ENCODE results near the gene CGNL1.
A peak's percentile ranks its signal among the peaks of the same experiment; 100 is the strongest.

CGNL1 gene

DNA sequence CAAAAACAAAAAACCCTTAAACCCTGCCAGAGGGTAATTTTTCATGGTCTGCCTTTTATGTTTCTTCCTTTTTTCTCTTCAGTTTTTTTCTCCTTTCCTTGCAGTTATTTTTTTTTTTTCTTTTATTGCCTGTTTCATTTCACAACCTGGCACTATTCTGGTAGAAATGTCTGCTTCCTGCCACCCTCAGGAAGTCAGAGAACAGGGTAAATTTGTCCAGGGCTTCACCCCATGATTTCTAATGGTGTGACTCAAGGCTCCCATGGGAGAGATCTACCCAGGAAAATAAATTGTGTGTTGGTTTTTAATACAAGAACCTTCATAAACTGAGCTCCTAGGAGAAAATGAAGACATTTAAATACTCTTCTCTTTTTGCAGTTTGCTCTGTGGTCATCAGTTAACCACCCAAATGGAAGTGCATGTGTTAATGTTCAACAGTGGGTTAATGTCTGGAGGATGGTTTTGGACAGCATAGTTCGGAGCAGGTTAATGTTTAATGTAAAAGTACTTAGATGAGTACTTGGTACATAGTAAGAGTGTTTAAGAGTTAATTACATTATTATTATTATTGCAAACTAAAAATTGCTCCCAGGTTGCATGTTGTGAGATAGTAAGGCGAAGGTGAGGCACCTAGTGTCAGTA is 45.9 kb downstream of the CGNL1 start:
- no peak for DNase-seq
- Mint-ChIP-seq H3K4me1 (no peaks in the 10 kb centered on the region), H3K27ac (no peak overlapping the region), H3K4me3 (no peak overlapping the region), H3K27me3 (peaks cover 16% of the 10 kb centered on the region), H3K9me3 (no peaks in the 10 kb centered on the region)
- no peak for ATAC-seq

DNA sequence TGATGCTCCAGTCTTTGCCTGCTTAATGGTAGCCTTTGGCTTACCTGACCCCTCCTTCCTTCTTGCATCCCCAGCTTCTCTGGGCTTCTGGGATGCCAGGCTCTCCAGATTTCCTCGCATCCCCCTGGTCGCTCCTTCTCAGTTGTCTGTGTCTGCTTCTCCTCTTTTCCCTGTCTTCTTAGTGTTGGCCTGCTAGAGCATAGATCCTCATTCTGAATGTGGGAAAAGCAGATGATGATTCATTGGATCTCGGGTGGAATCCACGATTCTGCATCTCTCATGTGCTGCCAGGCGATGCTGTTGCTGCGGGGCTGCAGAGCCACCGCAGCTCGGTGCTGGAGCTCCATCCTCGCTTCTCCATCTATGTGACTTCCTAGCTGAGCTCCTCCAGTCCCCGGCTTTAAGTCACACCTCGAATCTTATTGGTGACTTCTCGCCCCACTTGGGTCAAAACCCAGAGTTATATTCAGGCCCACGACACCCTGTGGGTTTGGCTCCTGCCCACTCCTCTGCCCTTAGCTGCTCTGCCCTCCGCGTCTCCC is 47.4 kb downstream of the CGNL1 start:
- Mint-ChIP-seq H3K27ac (no peak overlapping the region), H3K27me3 (peaks cover 16% of the 10 kb centered on the region), H3K4me1 (no peaks in the 10 kb centered on the region), H3K4me3 (no peak overlapping the region), H3K9me3 (no peaks in the 10 kb centered on the region)
- ATAC-seq (no peak), DNase-seq (no peak)

DNA sequence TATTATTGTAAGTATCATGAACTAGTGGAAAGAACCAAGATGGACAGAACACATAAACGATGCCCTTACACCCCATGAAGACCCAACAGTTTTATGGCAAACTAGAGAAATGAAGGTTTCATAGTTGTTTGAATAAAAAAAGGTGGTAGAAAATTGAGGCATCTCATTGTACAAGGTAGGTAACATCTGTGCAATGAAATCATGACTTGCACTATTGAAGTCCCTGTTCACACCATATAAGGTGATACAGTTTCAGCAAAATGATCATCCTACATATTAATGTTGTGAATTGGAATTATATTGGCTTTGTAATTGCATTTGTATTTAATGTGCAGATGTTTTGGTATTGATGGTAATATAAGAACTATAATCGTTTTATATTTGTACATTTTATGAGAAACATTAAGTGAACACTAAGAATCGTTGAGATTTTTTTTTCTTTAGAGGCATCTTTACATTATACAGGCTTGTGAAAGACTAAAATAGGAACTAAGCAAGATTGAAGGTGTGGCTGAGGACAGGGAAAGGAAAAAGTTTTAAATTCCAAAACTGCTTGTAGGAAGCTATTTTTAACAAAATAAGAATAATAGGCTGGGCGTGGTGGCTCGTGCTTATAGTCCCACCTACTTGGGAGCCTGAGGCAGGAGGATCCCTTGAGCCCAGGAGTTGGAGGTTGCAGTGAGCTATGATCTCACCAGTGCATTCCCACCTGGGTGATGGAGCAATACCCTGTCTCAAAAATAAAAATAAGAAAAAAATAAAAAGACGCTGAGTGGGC is 48.5 kb downstream of the CGNL1 start:
- DNase-seq (no peak), ATAC-seq (no peak)
- H3K27me3 Mint-ChIP-seq: peaks cover 16% of the 10 kb centered on the region
- H3K4me1 Mint-ChIP-seq: no peaks in the 10 kb centered on the region
- H3K9me3 Mint-ChIP-seq: no peaks in the 10 kb centered on the region
- peak overlapping the region in 1 of 2 donors; percentile 50 for H3K27ac Mint-ChIP-seq
- no peak overlapping the region for H3K4me3 Mint-ChIP-seq

DNA sequence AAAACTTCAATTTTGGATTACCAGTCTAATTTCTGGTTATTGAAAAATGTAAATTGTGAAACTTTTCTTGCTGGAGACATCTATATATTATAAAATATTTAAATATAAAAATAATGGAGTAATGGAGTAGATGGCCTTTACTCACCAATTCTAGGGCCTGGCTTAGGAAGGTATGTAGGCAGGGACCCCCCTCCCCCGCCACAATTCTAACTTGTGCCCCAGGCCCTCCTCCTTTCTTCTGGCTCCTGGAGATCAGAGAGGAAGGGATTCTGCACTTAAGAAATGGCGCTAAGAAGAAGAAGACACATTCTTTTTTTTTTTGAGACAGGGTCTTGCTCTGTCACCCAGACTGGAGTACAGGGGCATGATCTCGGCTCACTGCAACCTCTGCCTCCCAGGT is 49.5 kb downstream of the CGNL1 start:
- H3K9me3 Mint-ChIP-seq: no peaks in the 10 kb centered on the region
- no peak for DNase-seq
- no peak for ATAC-seq
- H3K27ac Mint-ChIP-seq: no peak overlapping the region
- no peaks in the 10 kb centered on the region for H3K4me1 Mint-ChIP-seq
- H3K4me3 Mint-ChIP-seq: no peak overlapping the region
- H3K27me3 Mint-ChIP-seq: peaks cover 16% of the 10 kb centered on the region

GRCh38 chr15:57427367-57427821 is 51.1 kb downstream of the CGNL1 start:
- H3K4me1 Mint-ChIP-seq: no peaks in the 10 kb centered on the region

DNA sequence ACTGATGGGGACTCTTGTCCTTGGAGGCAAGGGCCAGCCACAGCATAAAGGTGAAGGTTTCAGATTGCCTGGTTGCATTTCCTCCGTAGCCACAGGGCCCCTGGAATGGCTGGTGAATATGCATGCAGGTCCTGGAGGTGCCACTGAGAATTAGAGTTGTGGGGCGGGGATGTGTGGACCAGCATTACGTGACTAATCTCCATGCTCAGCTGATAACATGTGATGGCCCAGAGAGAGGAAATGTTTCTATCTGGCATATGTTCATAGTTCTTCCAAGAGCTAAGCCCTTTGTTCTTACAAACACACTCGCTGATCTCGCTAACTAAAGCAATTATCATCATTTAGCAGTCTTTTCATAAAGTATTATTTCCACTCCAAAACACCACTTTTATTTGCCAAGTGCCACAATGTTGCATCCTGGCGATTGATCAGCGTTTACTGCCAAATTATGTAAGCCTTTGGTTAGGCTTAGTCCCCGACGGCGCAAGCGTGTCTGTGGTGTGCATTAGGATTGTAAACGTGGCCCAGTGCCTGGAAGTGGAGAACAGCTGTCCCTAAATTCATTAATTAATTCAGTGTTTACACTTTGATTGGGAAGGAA is 55.9 kb downstream of the CGNL1 start:
- Mint-ChIP-seq H3K27me3 (peaks cover 16% of the 10 kb centered on the region), H3K27ac (no peak overlapping the region), H3K4me3 (no peak overlapping the region), H3K4me1 (no peaks in the 10 kb centered on the region), H3K9me3 (no peaks in the 10 kb centered on the region)
- DNase-seq: no peak
- ATAC-seq: no peak

More at GRCh38 chr15:57427367-57427821, 51.1 kb downstream of the CGNL1 start:
- Mint-ChIP-seq H3K27ac (no peak overlapping the region), H3K9me3 (no peaks in the 10 kb centered on the region), H3K4me3 (no peak overlapping the region), H3K27me3 (peaks cover 16% of the 10 kb centered on the region)
- DNase-seq (no peak), ATAC-seq (no peak)

GRCh38 chr15:57436166-57436565 is 59.9 kb downstream of the CGNL1 start:
- no peak overlapping the region for H3K4me3 Mint-ChIP-seq
- peaks cover 24% of the 10 kb centered on the region for H3K27me3 Mint-ChIP-seq
- DNase-seq: no peak
- no peak for ATAC-seq
- no peaks in the 10 kb centered on the region for H3K9me3 Mint-ChIP-seq
- no peak overlapping the region for H3K27ac Mint-ChIP-seq
- H3K4me1 Mint-ChIP-seq: no peaks in the 10 kb centered on the region

DNA sequence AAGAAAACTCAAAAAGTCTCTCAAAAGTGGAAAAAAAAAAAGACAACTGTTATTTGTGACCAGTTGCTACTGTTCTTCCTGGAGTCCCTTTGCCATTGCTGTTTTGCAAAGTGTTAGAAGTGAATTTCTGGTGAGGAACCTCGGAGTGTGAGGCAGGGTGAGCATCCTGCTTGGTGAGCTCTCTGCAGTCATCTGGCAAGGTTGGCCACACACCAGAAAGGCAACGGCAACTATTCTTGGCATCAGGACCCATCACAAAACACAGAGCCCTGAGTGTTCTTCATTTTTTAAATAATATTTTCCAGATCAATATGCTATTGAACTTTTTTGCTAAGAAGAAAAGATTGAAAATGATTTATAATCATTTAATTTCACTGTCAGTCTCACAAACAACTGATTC is 60.7 kb downstream of the CGNL1 start:
- Mint-ChIP-seq H3K27me3 (peaks cover 24% of the 10 kb centered on the region), H3K27ac (no peak overlapping the region), H3K4me1 (no peaks in the 10 kb centered on the region), H3K9me3 (no peaks in the 10 kb centered on the region), H3K4me3 (no peak overlapping the region)
- no peak for ATAC-seq
- DNase-seq: no peak

- Mint-ChIP-seq H3K4me1 (no peaks in the 10 kb centered on the region), H3K9me3 (no peaks in the 10 kb centered on the region), H3K27ac (no peak overlapping the region), H3K27me3 (peaks cover 24% of the 10 kb centered on the region), H3K4me3 (no peak overlapping the region)
- DNase-seq: no peak
- ATAC-seq: no peak
Measured at GRCh38 chr15:57437564-57437963, 61.3 kb downstream of the CGNL1 start.

DNA sequence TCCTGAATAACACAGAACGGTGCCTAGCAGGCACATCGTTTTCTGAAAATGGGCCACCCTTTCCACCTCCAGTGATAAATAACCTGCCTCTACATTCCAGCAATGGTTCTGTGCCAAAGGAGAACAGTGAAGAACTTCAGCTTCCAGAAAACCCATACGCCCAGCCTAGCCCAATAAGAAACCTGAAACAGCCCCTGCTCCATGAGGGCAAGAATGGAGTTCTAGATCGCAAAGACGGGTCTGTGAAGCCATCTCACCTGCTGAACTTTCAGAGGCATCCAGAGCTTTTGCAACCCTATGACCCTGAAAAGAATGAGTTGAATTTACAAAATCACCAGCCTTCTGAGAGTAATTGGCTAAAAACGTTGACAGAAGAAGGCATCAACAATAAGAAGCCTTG is 61.9 kb downstream of the CGNL1 start:
- H3K27me3 Mint-ChIP-seq: peaks cover 24% of the 10 kb centered on the region
- no peaks in the 10 kb centered on the region for H3K4me1 Mint-ChIP-seq
- no peak overlapping the region for H3K27ac Mint-ChIP-seq
- no peak for ATAC-seq
- H3K9me3 Mint-ChIP-seq: no peaks in the 10 kb centered on the region
- DNase-seq: no peak
- H3K4me3 Mint-ChIP-seq: no peak overlapping the region

DNA sequence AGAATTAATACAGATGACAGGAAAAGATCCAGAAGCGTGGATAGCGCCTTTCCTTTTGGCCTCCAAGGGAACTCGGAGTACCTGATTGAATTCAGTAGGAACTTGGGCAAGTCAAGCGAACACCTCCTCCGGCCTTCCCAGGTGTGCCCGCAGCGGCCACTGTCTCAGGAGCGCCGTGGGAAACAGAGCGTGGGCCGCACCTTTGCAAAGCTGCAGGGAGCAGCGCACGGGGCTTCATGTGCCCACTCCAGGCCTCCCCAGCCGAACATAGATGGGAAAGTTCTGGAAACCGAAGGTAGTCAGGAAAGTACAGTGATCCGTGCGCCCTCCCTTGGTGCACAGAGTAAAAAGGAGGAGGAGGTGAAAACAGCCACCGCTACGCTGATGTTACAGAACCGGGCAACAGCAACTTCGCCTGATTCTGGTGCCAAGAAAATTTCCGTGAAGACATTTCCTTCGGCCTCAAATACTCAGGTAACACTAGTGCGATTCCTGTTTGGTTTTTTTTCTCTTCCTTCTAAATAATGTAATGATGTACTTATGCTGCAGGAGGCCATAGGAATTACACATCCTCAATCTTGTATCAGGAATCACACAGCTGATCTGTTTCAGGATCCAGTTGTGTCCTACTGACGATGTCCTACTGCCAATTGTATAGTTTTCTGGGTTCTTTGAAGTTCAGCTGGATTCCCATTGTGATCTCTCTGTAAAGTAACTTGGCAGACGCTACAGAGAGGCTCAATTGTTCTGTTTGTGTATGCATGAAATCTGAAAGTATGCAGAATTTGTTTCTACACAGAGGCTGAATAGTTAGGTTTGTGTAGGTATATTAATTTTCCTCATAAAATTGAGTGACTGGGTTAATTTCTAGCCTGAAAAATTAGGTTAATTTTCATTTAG is 63.1 kb downstream of the CGNL1 start:
- Mint-ChIP-seq H3K4me3 (no peak overlapping the region), H3K27ac (no peak overlapping the region)

GRCh38 chr15:57440167-57440566 is 63.9 kb downstream of the CGNL1 start:
- Mint-ChIP-seq H3K9me3 (no peaks in the 10 kb centered on the region), H3K27me3 (peaks cover 24% of the 10 kb centered on the region), H3K4me1 (no peaks in the 10 kb centered on the region), H3K27ac (no peak overlapping the region), H3K4me3 (no peak overlapping the region)
- no peak for DNase-seq
- ATAC-seq: no peak

More for the DNA sequence above, 63.1 kb downstream of the CGNL1 start:
- H3K4me1 Mint-ChIP-seq: no peaks in the 10 kb centered on the region
- peaks cover 26% of the 10 kb centered on the region for H3K27me3 Mint-ChIP-seq
- DNase-seq: no peak
- no peak for ATAC-seq
- H3K9me3 Mint-ChIP-seq: no peaks in the 10 kb centered on the region

GRCh38 chr15:57440799-57441198 is 64.5 kb downstream of the CGNL1 start:
- Mint-ChIP-seq H3K4me1 (no peaks in the 10 kb centered on the region), H3K27ac (no peak overlapping the region), H3K9me3 (no peaks in the 10 kb centered on the region), H3K4me3 (no peak overlapping the region), H3K27me3 (peaks cover 20% of the 10 kb centered on the region)
- DNase-seq: no peak
- no peak for ATAC-seq

DNA sequence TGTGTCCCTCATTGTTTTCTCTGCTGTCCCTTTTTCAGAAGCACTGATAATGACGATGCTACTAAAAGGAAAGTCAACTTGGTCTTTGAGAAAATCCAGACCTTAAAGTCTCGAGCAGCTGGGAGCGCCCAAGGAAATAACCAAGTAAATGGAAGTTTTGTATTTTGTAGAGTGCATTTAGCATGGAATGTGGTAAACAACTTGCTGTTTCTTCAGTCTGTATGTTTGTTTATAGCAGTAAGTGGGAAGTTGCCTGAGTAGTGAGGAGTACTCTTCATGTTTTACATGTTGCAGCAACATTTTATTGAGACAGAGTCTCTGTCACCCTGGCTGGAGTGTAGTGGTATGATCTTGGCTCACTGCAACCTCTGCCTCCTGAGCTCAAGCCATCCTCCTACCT is 66.0 kb downstream of the CGNL1 start:
- DNase-seq (no peak), ATAC-seq (no peak)
- H3K27me3 Mint-ChIP-seq: peaks cover 15% of the 10 kb centered on the region
- no peak overlapping the region for H3K27ac Mint-ChIP-seq
- H3K4me1 Mint-ChIP-seq: no peaks in the 10 kb centered on the region
- no peak overlapping the region for H3K4me3 Mint-ChIP-seq
- no peaks in the 10 kb centered on the region for H3K9me3 Mint-ChIP-seq

GRCh38 chr15:57443486-57443885 is 67.2 kb downstream of the CGNL1 start:
- Mint-ChIP-seq H3K27me3 (peaks cover 7% of the 10 kb centered on the region), H3K27ac (no peak overlapping the region), H3K4me3 (no peak overlapping the region), H3K9me3 (no peaks in the 10 kb centered on the region), H3K4me1 (no peaks in the 10 kb centered on the region)
- ATAC-seq (no peak), DNase-seq (no peak)

Data from stimulated activated naive CD8-positive, alpha-beta T cell treated with anti-CD3 and anti-CD28 coated beads, Interleukin-15, amount 100 ng/mL, for 72 hours (primary cell).